ENCODE data around the gene HIGD1B.
A peak's percentile ranks its signal among the peaks of the same experiment; 100 is the strongest.

Gene HIGD1B

DNA sequence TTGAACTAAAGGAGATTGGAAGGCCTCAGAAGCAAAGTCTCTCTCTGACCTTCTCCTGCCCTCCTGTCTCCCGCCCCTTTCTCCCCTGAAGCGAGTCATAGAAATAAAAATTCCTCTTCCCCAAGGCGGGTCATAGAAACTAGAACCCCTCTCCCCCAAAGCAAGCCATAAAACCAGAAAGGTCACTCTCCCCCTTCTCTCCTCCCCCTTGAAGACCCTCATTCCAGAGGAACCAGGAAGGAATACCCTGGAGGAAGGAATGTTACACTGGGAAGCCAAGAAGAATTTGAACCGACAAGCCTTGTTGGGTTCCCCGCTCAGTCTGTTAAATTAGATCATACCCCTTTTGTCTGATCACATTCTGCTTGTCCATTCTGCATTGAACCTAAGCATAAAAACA lies 14.9 kb upstream of the HIGD1B start:
- no peak for DNase-seq (ENCODE audit: low read depth in 1 of 2, low spot score in 1 of 2)

DNA sequence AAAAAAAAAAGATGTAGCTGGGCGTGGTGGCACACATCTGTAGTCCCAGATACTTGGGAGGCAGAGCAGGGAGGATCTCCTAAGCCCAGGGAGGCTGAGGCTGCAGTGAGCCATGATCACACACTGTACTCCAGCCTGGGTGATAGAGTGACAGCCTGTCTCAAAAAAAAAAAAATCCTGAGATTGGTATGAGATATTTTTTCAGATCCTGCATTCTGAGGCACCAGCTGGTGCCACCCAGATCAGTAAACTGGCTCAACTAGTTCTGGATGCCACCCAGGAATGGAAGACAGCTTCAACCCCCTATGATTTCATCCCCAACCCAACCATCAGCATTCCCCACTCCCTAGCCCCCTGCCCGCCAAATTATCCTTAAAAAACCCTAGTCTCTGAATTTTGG lies 10.5 kb upstream of the HIGD1B start:
- DNase-seq (ENCODE audit: low read depth in 1 of 2, low spot score in 1 of 2), result no peak

DNA sequence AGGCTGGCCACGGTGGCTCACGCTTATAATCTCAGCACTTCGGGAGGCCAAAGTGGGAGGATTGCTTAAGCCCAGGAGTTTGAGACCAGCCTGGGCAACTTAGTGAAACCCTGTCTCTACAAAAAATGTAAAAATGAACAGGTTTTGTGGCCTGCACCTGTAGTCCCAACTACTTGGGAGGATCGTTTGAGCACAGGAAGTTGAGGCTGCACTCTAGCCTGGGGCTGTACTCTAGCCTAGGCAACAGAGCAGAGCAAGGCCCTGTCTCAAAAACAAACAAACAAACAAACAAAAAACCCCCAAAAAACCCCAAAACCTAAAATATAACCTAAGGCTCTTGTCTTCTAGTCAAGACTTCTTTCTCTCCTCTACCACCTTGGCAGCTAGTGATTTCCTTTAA lies 7.4 kb upstream of the HIGD1B start:
- no peak for DNase-seq (ENCODE audit: low read depth in 1 of 2, low spot score in 1 of 2)

DNA sequence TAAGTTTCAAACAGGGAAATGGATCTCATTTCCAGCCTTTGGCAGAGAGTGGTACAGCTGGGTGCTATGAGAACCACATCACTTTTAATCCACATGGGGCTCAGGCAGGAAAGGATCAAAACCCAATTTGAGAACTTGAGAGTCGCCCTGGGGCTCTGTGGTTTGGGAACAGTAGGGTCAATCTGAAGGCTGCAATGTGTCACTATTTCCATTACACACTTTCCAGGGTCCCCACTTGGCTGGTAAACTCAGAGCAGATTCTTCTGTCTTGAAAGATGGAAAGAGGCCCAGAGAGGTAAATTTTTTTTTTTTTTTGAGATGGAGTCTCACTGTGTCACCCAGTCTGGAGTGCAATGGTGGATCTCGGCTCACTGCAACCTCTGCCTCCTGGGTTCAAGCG lies 6.7 kb upstream of the HIGD1B start:
- no peak for DNase-seq (ENCODE audit: low read depth in 1 of 2, low spot score in 1 of 2)

DNA sequence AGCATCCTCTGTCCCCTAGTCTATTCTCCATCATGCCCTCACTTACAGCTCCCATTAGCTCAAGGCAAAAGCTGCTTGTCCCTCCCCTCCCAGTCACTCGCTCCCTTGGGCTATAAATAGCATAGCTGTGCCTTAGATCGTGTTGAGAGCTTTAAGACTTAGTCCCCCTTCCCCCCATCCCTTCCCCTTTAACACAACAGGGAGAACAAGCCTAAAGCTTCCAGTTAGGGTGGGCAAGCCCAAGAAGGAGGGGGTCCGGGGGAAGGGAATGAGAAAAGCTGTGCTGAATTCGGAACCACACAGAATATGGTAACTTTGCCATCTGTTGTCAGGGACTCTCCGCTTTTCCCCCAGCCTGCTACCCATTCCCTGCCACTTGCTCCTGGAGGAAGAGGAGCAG lies 4.9 kb upstream of the HIGD1B start:
- DNase-seq (ENCODE audit: low read depth in 1 of 2, low spot score in 1 of 2), result no peak

DNA sequence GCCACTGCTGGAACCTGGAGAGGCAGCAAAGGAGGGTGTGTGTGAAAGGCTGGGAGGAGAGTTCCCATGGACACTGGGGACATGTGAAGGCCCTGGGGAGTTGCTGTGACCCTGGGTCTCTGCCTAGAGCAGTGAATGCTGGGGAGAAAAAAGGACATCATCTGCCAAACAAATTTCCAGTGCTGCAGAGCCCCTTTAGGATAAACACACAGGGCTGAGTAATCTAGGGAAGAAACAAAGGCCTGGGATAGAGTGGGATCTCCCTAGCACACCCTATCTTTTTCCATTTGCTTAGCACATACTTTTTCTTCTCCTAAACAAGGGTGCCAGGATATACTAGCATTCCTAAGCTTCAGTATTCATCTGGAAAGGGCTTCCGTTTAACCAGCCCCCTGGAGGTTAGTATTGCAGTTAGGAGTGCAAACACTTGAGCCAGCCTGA lies 3.3 kb upstream of the HIGD1B start:
- no peak for DNase-seq (ENCODE audit: low read depth in 1 of 2, low spot score in 1 of 2)

DNA sequence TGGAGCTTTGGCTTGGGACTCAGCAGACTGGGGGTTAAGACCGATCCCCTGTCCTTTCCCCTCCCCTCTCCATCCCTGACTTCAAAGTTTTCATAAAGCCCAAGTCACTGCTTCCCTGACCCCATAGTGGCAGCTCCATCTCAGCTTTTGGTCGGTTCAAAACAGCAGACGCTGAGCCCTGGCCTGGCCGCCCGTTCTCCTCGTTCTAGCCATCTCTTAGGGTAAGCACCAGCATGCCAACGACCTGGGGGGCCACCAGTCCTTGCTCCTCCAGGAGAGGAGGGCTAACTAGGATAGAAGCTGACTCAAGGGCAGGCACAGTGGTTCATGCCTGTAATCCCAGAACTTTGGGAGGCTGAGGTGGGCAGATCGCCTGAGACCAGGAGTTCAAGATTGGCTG lies 1.5 kb upstream of the HIGD1B start:
- no peak for DNase-seq (ENCODE audit: low read depth in 1 of 2, low spot score in 1 of 2)

DNA sequence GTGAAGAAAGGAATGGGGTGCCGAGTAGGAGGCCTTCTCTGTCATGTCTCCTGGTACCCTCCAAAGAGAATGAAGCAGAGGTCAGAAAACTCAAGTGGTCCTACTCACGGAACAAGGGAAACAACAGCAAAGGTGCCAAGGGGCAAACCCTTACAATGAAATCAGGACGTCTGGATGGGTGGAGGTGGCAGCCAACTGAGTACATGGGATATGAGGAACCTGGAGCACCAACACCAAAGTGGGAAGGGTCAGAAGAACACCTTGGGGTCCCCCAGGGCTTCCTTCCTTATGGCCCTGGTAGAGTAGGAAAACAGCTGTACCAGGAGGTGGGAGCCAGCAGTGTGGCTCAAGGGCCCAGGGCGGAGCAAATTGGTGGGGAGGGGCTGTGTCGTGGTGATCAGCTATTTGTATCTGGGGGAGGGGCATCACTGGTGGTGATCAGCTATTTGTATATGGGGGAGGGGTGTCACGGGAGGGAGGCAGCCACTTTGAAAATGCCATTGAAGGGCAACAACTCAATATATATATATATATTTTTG lies 643 bp downstream of the HIGD1B start:
- no peak for DNase-seq (ENCODE audit: low read depth in 1 of 2, low spot score in 1 of 2)

DNA sequence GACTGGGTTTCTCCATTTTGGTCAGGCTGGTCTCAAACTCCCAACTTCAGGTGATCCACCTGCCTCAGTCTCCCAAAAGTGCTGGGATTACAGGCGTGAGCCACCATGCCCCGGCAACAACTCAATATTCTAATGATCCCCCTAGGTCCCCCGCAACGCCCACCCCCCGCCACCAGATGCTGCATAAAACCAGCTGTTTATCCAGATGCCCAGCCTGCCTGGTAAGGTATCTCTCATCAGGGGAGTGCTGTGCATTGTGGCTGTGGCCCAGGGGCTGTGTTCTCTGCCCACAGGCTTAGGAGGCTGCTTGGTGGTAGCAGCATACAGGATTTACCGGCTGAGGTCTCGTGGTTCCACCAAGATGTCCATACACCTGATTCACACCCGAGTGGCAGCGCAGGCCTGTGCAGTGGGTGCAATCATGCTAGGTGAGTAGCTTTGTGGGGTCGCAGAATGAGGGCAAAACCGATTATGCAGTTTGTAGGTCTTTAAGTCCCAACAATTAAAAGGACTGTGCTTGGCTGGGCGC lies 1.3 kb downstream of the HIGD1B start:
- DNase-seq (ENCODE audit: low read depth in 1 of 2, low spot score in 1 of 2), result no peak

DNA sequence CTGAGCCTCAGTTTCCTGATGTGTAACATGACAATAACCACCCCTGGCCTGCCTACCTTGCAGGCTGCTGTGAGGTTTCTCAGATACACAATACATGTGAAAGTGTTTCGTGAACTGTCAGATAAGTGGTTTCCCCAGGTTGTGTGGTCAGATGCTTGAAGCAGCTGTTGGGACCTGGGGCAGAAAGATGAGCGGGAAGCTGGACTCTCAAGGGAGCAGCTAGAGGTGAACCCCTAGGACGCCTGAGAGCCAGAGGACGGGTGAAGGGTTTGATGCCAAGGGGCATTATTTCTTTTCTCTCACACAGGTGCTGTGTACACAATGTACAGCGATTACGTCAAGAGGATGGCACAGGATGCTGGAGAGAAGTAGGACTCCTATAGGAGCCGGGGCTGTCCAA lies 2.3 kb downstream of the HIGD1B start:
- DNase-seq (ENCODE audit: low read depth in 1 of 2, low spot score in 1 of 2), result no peak

DNA sequence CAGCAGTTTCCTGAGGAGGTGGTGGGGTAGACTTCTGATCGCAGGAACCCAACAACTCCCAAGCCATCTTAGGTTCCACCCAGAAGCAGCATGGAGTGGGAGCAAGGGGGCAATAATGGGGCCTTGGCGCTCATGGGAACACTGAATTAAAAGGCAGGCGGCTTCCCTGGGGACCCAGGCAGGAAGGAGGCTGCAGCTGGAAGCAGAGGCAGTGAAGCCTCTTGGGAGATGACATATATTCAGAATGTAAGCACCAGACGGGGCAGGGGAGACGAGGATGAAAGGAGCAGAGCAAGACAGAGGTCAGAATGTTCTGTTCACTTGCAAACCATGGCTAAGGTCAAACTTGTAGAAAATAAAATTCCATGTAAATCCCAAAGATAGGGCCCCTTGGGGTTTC lies 2.9 kb downstream of the HIGD1B start:
- no peak for DNase-seq (ENCODE audit: low read depth in 1 of 2, low spot score in 1 of 2)

DNA sequence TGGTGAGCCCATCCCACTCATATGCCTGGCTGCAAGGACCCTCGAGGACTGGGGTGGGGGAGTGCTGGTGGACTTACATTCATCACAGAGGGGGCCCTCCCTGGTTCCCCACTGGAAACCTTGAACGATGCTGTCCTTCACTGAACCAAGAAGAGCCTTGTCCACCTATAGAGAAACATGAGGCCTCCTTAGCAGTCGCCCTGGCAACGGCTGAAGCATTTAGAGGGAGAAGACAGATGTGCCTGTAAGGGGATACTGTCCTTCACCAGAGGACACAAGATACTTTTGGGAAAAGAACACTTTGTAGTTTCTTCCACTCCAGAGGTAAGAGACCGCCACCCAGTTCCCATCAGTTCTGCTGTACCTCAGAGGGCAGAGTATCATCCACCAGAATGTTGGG lies 6.5 kb downstream of the HIGD1B start:
- DNase-seq (ENCODE audit: low read depth in 1 of 2, low spot score in 1 of 2), result no peak

DNA sequence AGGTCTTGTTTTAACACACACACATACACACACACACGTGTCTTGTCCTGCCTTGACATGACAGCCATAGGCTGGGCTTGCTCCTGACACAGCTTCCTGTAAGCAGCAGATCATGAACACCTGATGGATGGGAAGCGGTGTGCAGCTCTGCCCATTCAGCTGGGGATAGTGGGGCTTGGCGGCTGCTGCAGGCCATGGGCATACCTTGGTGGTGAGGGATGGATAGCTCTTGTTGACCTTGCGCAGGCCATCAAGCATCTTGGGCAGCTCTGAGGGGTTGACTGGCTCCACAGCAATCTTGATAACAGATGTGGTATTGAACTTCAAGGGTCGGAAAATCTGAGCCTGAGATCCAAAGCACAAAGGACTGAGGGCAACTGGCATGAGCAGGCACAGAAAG lies 12.0 kb downstream of the HIGD1B start:
- no peak for DNase-seq (ENCODE audit: low read depth in 1 of 2, low spot score in 1 of 2)

DNA sequence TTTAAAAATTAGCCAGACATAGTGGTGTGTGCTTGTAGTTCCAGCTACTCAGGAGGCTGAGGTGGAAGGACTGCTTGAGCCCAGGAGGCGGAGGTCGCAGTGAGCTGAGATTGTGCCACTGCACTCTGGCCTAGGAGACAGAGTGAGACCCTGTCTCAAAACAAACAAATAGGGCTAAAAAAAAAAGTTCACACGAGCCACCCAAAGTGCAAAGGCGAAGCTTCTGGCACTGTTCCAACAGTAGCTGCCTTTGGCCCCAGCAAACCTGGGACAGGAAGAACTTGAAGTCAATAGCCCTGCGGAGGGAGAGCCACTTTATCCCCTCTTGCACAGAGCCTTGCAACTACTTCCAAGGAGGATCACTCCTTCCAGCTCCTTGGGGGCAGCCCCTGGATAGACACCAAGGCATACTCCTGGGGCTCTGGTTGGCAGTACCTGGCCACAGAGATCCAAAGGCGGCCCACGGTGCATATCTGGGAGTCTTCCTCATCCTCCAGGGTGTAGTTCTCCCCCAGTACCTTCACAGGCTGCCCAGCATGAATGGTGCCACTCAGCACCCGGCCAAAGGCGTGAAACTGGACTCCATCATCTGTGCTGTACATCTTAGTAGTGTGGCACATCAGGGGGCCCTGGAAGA lies 14.7 kb downstream of the HIGD1B start:
- no peak for DNase-seq (ENCODE audit: low read depth in 1 of 2, low spot score in 1 of 2)

DNA sequence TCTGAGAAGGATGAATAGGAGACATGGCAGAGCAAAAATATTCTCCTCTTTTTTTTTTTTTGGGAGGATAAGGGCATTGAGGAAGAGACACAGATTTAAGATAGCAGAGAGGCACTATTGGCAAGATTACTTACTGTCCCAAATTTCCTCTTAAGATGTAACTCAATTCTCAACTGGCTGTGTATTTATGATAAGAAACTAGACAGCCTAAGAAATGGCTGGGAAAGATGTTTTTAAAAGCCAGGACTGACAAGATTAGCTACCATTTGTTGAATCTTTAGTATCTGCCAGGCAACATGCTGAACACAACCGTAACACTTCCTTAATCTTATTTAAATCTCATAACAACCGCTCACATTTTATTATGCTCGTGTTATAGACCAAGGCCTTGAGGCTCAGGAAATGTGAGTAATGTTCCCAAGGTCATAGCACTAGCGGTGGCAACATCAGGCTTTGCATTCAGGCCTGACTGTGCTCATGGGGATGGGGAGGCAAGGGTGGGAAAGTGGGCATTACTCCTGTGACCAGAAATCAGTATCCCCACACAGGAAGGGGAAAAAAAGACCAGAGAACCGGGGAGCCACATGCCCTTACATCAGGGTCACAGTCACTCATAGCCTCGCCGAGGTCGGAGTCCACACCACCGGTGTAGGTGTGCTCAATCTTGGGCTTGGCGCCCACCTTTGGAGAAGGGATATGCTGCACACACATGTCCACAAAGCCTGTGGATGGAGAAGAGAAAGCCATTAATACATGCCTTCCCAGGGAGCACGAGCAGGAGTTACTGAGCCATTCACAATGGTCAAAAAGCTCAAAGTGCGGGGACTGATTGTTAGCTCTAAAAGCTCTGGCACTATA lies 15.6 kb downstream of the HIGD1B start:
- DNase-seq (ENCODE audit: low read depth in 1 of 2, low spot score in 1 of 2), result no peak

DNA sequence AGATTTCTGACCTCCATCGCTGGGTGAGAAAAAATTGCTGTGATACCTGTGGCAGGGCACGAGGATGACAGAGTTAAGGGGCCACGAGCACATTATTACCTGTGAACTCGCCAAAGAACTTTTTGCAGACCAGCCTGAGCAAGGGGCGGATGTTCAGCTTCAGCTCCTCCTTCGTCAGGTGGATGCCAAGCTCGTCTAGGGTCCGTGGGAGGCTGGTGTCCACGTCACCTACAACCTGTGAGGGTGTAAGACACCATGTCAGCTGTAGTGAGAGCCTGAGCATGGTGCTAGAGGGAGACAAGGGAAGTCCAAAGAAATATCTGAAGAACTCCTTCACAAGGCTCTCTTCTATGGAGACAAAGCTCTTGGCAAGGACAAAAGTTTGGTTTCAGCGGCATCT lies 17.1 kb downstream of the HIGD1B start:
- no peak for DNase-seq (ENCODE audit: low read depth in 1 of 2, low spot score in 1 of 2)

DNA sequence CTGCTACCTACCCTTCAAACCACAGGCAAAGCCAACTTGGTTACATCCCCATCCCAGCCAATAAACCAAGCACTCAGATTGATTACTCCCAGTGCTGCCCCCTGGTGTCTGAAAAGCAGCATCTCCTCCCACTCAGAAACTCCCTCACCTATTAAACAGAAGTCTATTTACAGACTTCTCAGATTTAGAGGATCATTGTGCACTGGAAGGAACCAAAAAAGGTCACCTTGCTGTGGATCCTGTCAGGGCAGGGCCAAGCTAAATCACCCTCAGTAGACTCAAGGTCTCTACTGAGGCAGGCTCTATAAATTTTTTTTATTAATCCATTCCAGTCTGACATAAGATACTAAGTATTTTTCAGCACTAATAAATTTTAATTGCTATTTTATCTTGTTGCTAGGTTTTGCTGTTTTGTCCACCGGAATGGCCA lies 17.6 kb downstream of the HIGD1B start:
- peak; percentile 32 to 67 for DNase-seq (ENCODE audit: low read depth in 1 of 2, low spot score in 1 of 2)

DNA sequence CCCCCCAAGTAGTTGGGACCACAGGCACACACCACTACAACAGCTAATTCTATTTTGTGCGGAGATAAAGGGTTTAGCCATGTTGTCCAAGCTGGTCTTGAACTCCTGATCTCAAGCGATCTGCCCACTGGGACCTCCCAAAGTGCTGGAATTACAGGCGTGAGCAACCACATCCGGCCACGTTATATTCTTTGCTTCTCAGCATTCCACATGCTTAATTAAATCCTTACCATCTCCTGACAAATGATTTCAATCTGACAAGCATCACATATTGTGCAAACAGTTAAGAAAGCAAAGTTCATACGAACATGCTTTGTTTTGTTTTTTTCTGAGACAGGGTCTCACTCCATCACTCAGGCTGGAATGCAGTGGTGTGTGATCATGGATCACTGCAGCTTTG lies 18.2 kb downstream of the HIGD1B start:
- no peak for DNase-seq (ENCODE audit: low read depth in 1 of 2, low spot score in 1 of 2)

DNA sequence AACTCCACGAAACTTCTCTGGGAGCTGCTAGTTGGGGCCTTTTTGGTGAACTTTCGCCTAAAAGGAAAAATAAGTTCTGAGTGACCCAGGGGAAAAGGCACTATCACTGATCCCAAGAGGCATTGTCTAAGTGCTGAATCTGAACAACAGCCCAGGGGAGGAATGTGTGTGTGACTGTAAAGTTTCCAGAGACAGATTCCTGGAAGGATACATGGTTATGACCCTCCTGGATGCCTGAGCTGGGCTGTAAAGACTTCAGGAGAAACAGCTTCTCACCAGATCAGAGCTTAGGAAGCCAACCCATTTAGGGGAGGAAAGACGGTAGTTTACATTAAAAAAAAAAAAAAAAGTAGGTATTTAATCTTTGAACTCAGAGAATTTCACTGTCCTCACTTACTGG lies 20.2 kb downstream of the HIGD1B start:
- DNase-seq (ENCODE audit: low read depth in 1 of 2, low spot score in 1 of 2), result no peak

DNA sequence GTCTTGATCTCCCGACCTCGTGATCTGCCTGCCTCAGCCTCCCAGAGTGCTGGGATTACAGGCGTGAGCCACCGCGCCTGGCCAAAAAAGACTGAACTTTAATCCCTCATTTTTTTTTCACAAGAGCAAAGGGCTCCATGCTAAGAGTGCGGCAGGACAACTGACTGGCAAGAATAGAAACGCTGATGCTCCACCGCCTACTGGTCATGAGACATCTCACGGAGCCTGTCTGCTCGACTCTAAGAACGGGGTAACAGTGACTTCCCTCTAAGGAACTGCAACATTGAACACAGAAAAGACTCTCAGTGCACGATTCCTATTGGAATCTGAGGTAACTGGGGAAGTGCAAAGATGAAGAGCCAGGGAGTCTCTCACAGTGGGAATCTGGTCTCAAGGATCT lies 23.9 kb downstream of the HIGD1B start:
- no peak for DNase-seq (ENCODE audit: low read depth in 1 of 2, low spot score in 1 of 2)

DNA sequence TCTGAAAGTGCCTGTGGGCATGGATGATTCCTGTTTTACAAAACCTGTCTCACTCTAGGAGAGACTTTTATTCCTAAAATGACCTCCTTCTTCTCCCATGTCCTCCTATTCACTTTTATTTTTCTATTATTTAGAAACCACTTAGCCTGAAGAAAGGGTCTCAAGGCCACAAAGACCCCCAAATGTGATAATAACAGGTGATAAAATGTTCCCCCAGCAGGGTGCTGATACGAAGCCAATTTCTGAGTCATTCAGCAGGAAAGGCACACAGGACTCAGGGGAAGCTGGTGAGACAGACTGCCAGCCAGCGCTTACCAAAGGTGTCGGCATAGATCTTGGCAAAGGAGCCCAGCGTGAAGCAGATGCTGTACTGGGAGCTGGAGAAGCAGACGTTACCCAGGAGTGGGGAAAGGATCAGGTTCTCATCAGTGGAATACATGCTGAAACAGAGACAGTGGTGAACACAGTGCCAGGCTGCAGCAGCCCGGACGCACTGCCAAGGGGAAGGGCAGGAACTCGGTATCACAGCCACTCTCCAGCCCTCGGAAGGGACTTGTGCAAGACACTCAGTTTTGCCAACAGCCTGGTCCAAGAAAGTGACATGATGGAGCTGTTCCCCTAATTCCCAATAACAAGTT lies 24.6 kb downstream of the HIGD1B start:
- no peak for DNase-seq (ENCODE audit: low read depth in 1 of 2, low spot score in 1 of 2)

DNA sequence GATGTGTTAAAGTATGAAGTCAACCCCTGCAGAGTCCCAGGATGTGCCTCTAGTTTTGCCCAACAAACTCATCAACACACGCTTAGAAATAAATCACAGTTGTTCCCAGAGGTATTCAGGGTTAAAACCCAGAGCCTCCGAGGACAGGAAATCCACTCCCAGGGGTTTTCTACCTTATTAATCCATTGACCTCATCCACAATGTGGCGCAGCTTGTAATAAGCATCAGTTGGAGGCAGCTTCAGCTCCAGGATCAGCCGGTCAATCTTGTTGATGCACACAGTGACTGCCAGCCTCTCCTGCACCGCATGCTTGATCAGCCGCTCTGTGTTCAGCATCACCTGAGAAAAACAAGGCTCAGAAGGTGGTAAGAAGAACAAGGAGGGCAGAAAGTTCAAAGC lies 28.1 kb downstream of the HIGD1B start:
- no peak for DNase-seq (ENCODE audit: low read depth in 1 of 2, low spot score in 1 of 2)

All from activated CD4-positive, alpha-beta T cell treated with anti-CD3 and anti-CD28 coated beads, Interleukin-2, amount 50 U/mL, for 24 hours (primary cell).